H1 (cell line): Measurements from ENCODE around the gene ZBED1. TPM values are rescaled to one million over a fixed set of nuclear protein-coding genes. Genes with fewer than 3 reads are reported as not detected.

Source experiments
- CTCF ChIA-PET: fragments of 300-600 bp; sonication (Branson Sonifier 250); formaldehyde crosslinking; loops from one replicate; lab custom pipeline; 2021; ENCODE audit not compliant: partially characterized antibody; lab: Charles Lee
- POLR2A ChIA-PET: fragments of 300-600 bp; sonication (Branson Sonifier 250); formaldehyde crosslinking; loops from one replicate; lab custom pipeline; 2021; ENCODE audit warnings: inconsistent platforms; ENCODE audit not compliant: partially characterized antibody; lab: Charles Lee
- DNase-seq, 2 experiments: peaks; one replicate each; pipeline versions ENCODE4 v3.0.0 to v3.0.0-alpha.2; 2010 to 2022; ENCODE audit warnings: low spot score in 2 of 2, low read depth in 1 of 2, mixed read lengths in 1 of 2
- FAIRE-seq: peaks from 2 replicates; lab custom pipeline; 2011; peaks lifted over from hg19 to GRCh38; lab: Jason Lieb, UNC
- H2AFZ ChIP-seq: 2 replicates; pipeline ENCODE4 v1.8.1; 2012; ENCODE audit warnings: low read length, inconsistent platforms
- H2AK5ac ChIP-seq: 2 replicates; pipeline ENCODE4 v1.6.1; 2013; ENCODE audit warnings: low read depth, low read length
- H2BK120ac ChIP-seq: replicated peaks from 2 replicates; pipeline ENCODE3; 2013; ENCODE audit warnings: low read depth, low read length, inconsistent platforms
- H2BK12ac ChIP-seq: 2 replicates; pipeline ENCODE4 v1.6.1; 2013; ENCODE audit warnings: low read depth, low read length
- H2BK15ac ChIP-seq: 2 replicates; pipeline ENCODE4 v1.6.1; 2013; ENCODE audit warnings: low read length
- H2BK20ac ChIP-seq: 2 replicates; pipeline ENCODE4 v1.6.1; 2013; ENCODE audit warnings: low read length
- H2BK5ac ChIP-seq: 2 replicates; pipeline ENCODE4 v1.6.1; 2013; ENCODE audit warnings: low read depth, low read length
- H3K14ac ChIP-seq: 2 replicates; pipeline ENCODE4 v1.6.1; 2013; ENCODE audit warnings: inconsistent platforms; ENCODE audit not compliant: insufficient read length
- H3K18ac ChIP-seq: 2 replicates; pipeline ENCODE4 v1.6.1; 2013; ENCODE audit warnings: low read length; ENCODE audit errors: extremely low read depth
- H3K23ac ChIP-seq: 2 replicates; pipeline ENCODE4 v1.6.1; 2013; ENCODE audit warnings: inconsistent platforms; ENCODE audit not compliant: insufficient read length
- H3K23me2 ChIP-seq: 2 replicates; pipeline ENCODE4 v1.6.1; 2013; ENCODE audit warnings: low read depth, low read length
- H3K27ac ChIP-seq: 2 replicates; pipeline ENCODE4 v1.6.1; 2011; ENCODE audit warnings: low read depth, low read length, inconsistent platforms
- H3K27me3 ChIP-seq, 4 experiments: replicated peaks in 1 of 4; 1 replicate in 1 of 4; 2 replicates in 3 of 4; pipeline versions ENCODE4 v1.6.1 to v1.8.1; 2011 to 2013; ENCODE audit warnings: low read length in 3 of 4, mild to moderate bottlenecking in 3 of 4, inconsistent platforms in 2 of 4, mixed read lengths in 2 of 4, moderate library complexity in 1 of 4; ENCODE audit not compliant: control insufficient read depth in 3 of 4, insufficient read depth in 3 of 4; ENCODE audit errors: extremely low read depth in 1 of 4
- H3K36me3 ChIP-seq, 4 experiments: 2 replicates each; pipeline versions ENCODE4 v1.6.1 to v1.8.1; 2011 to 2013; ENCODE audit warnings: mild to moderate bottlenecking in 4 of 4, low read length in 3 of 4, moderate library complexity in 2 of 4, control low read depth in 1 of 4, inconsistent platforms in 1 of 4; ENCODE audit not compliant: insufficient read depth in 4 of 4, control insufficient read depth in 2 of 4
- H3K4ac ChIP-seq: replicated peaks from 2 replicates; pipeline ENCODE3; 2013; ENCODE audit warnings: low read length, low read depth, mixed read lengths, inconsistent platforms; ENCODE audit not compliant: insufficient read length
- H3K4me1 ChIP-seq, 4 experiments: replicated peaks in 1 of 4; 1 replicate in 1 of 4; 2 replicates in 3 of 4; pipeline versions ENCODE4 v1.6.1 to v1.8.1; 2011 to 2013; ENCODE audit warnings: low read length in 3 of 4, inconsistent platforms in 2 of 4, mixed read lengths in 1 of 4; ENCODE audit not compliant: insufficient read depth in 4 of 4, control insufficient read depth in 3 of 4
- H3K4me2 ChIP-seq, 2 experiments: 2 replicates each; pipeline versions ENCODE4 v1.6.1 to v1.8.1; 2011 to 2013; ENCODE audit warnings: low read depth in 2 of 2, low read length in 2 of 2, control low read depth in 1 of 2, inconsistent platforms in 1 of 2, mild to moderate bottlenecking in 1 of 2; ENCODE audit not compliant: insufficient read depth in 1 of 2
- H3K4me3 ChIP-seq, 4 experiments: fragments of 200-600, 300-600 bp in 1 of 4; sonication (generic), shearing (Covaris generic), sonication (Bioruptor Twin) in 1 of 4; 2 replicates each; pipeline versions ENCODE4 v1.5.1 to v1.8.1; 2011 to 2016; ENCODE audit warnings: low read length in 4 of 4, low read depth in 3 of 4, control low read depth in 2 of 4, inconsistent platforms in 2 of 4, mild to moderate bottlenecking in 2 of 4, mixed read lengths in 1 of 4, moderate library complexity in 1 of 4; ENCODE audit not compliant: insufficient read depth in 2 of 4; ENCODE audit errors: extremely low read depth in 1 of 4
- H3K56ac ChIP-seq: replicated peaks from 2 replicates; pipeline ENCODE3; 2013; ENCODE audit warnings: low read depth, mild to moderate bottlenecking, mixed read lengths, low read length, inconsistent platforms; ENCODE audit not compliant: insufficient read length
- H3K79me1 ChIP-seq: 2 replicates; pipeline ENCODE4 v1.6.1; 2013; ENCODE audit warnings: low read depth, low read length, control low read depth
- H3K79me2 ChIP-seq, 2 experiments: 2 replicates each; pipeline versions ENCODE4 v1.6.1 to v1.8.1; 2012 to 2013; ENCODE audit warnings: low read length in 2 of 2, mild to moderate bottlenecking in 2 of 2, inconsistent platforms in 1 of 2; ENCODE audit not compliant: insufficient read depth in 2 of 2, control insufficient read depth in 1 of 2
- H3K9ac ChIP-seq, 4 experiments: replicated peaks in 1 of 4; 1 replicate in 1 of 4; 2 replicates in 3 of 4; pipeline versions ENCODE4 v1.6.1 to v1.8.1; 2011 to 2013; ENCODE audit warnings: low read depth in 3 of 4, low read length in 3 of 4, control low read depth in 2 of 4, mild to moderate bottlenecking in 2 of 4, moderate library complexity in 2 of 4, inconsistent platforms in 1 of 4; ENCODE audit errors: extremely low read depth in 1 of 4
- H3K9me3 ChIP-seq, 2 experiments: 2 replicates each; pipeline versions ENCODE4 v1.6.1 to v1.8.1; 2012 to 2013; ENCODE audit warnings: mild to moderate bottlenecking in 2 of 2, moderate library complexity in 2 of 2, control low read depth in 1 of 2, inconsistent platforms in 1 of 2, low read depth in 1 of 2, low read length in 1 of 2, mixed read lengths in 1 of 2; ENCODE audit not compliant: insufficient read depth in 2 of 2
- H4K20me1 ChIP-seq, 2 experiments: replicated peaks in 1 of 2; 2 replicates each; pipeline versions ENCODE3 to v1.8.1; 2011 to 2013; ENCODE audit warnings: inconsistent platforms in 2 of 2, low read length in 2 of 2, mild to moderate bottlenecking in 1 of 2; ENCODE audit not compliant: insufficient read depth in 2 of 2, control insufficient read depth in 1 of 2
- H4K5ac ChIP-seq: 2 replicates; pipeline ENCODE4 v1.6.1; 2013; ENCODE audit warnings: low read length, low read depth, mixed read lengths, inconsistent platforms; ENCODE audit not compliant: insufficient read length
- H4K8ac ChIP-seq: 2 replicates; pipeline ENCODE4 v1.8.0; 2013; ENCODE audit warnings: mild to moderate bottlenecking, moderate library complexity, low read length, inconsistent platforms; ENCODE audit not compliant: insufficient read depth; ENCODE audit errors: extremely low read depth
- H4K91ac ChIP-seq: replicated peaks from 2 replicates; pipeline ENCODE3; 2013; ENCODE audit warnings: low read length, mixed read lengths, inconsistent platforms; ENCODE audit not compliant: insufficient read length
- CHD1 ChIP-seq: IDR thresholded peaks from 2 replicates; pipeline ENCODE4 v1.6.1; 2012; ENCODE audit warnings: low read depth, low read length, improper control_type of control experiment
- NANOG ChIP-seq: IDR thresholded peaks from 2 replicates; pipeline ENCODE4 v1.6.1; 2011; ENCODE audit warnings: low read length, low read depth, mild to moderate bottlenecking, inconsistent platforms; ENCODE audit not compliant: insufficient read depth, poor library complexity, severe bottlenecking
- SP1 ChIP-seq: IDR thresholded peaks from 2 replicates; pipeline ENCODE4 v1.6.1; 2011; ENCODE audit warnings: low read depth, low read length
- WGBS, 2 experiments: shearing (Covaris generic) in 1 of 2; methylation state at CpG; one replicate each; pipeline versions ENCODE4 v1.1.6 to v1.1.7; 2013 to 2015; ENCODE audit warnings: low lambda C conversion rate in 2 of 2, mixed read lengths in 2 of 2, inconsistent platforms in 1 of 2, low coverage in 1 of 2, missing lambda C conversion rate in 1 of 2; ENCODE audit not compliant: insufficient replicate concordance in 2 of 2, insufficient coverage in 1 of 2, insufficient read length in 1 of 2; ENCODE audit errors: extremely low coverage in 1 of 2, missing lambda C conversion rate in 1 of 2; 5-methylcytosine and 5-hydroxymethylcytosine counted together
- polyA plus RNA-seq, 7 experiments: library from polyadenylated mRNA; depleted of rRNA in 3 of 7; stranded (reverse) in 5 of 7; unstranded in 2 of 7; fragments of >200 nt in 5 of 7; fragments of 200-250 nt in 2 of 7; gene quantifications; 1 replicate in 5 of 7; 2 replicates in 1 of 7; 4 replicates in 1 of 7; pipeline versions ENCODE4 v1.2.1 to v1.2.3, GENCODE V29; 2011 to 2013; ENCODE audit warnings: missing spikeins in 2 of 7, mixed read lengths in 2 of 7
- total RNA-seq: library from RNA; stranded (reverse); fragmentation: NEBNext Ultra II Directional; extraction: Animal tissue kit (Norgen Biotek cat#: 25700); gene quantifications from 2 replicates; pipeline ENCODE4 v1.2.1, GENCODE V29; 2021

Gene ZBED1
- total and polyA plus RNA-seq, 2 of the 8 experiments (the other 6 are each of a cell fraction or from before 2014, with no cell fraction given): 28.5 to 45.8 TPM

DNA sequence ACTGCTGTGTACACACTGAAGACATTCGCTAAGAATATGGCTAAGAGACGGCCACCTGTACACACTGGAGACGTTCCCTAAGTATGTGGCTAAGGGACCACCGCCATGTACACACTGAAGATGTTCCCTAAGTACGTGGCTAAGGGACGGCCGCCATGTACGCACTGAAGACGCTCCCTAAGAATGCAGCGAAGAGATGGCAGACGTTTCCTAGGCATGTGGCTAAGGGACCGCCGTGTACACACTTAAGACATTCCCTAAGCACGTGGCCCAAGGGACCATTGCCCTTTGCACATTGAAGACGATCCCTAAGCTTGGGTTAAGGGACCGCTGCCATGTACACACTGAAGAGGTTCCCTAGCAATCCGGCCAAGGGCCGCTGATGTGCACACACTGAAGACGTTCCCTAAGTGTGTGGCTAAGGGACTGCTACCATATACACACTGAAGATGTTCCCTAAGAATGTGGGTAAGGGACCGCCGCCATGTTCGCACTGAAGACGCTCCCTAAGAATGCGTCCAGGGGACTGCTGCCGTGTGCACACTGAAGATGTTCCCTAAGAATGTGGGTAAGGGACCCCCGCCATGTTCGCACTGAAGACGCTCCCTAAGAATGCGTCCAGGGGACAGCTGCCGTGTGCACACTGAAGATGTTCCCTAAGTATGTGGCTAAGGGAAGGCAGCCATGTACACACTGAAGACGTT lies 36.7 kb downstream of the ZBED1 start:
- H3K23me2 ChIP-seq: no peaks in the 10 kb centered on the region
- peak overlapping the region; percentile 84; the same call in 1 of the 2 replicates for H2AK5ac ChIP-seq
- peak overlapping the region; percentile 73; the same call in 1 of the 2 replicates for H2BK12ac ChIP-seq
- H3K36me3 ChIP-seq: peaks cover 0 to 29% (median 12%) of the 10 kb centered on the region in 4 experiments; a peak in 4 of 8 replicates
- no peak overlapping the region for H2AFZ ChIP-seq
- H3K4ac ChIP-seq: peak overlapping the region; percentile 57
- no peak overlapping the region for H3K27ac ChIP-seq
- H3K14ac ChIP-seq: no peak overlapping the region
- H3K56ac ChIP-seq: no peak overlapping the region
- 0 out of 2 replicates have a peak overlapping the region, but pooled peaks have one; percentile 29 for H2BK20ac ChIP-seq
- no peak overlapping the region for H4K5ac ChIP-seq
- peak overlapping the region; percentile 20; the same call in 1 of the 2 replicates for H2BK15ac ChIP-seq
- DNase-seq (no peak), FAIRE-seq (no peak)
- H3K9ac ChIP-seq: no peak overlapping the region
- H3K4me1 ChIP-seq: peaks cover 0 to 10% (median 2%) of the 10 kb centered on the region in 4 experiments; a peak in 4 of 7 replicates
- H3K9me3 ChIP-seq: peaks cover 41 to 49% of the 10 kb centered on the region in 2 experiments
- H4K8ac ChIP-seq: no peak overlapping the region
- H3K79me1 ChIP-seq: peaks cover 8% of the 10 kb centered on the region
- peak overlapping the region; percentile 35; the same call in 1 of the 2 replicates for H3K18ac ChIP-seq
- no peak overlapping the region for H3K23ac ChIP-seq
- H3K27me3 ChIP-seq: no peaks in the 10 kb centered on the region; a peak in 1 of 7 replicates
- H4K20me1 ChIP-seq: no peaks in the 10 kb centered on the region
- CTCF ChIA-PET: no interaction called here
- peak overlapping the region; percentile 21 for H2BK120ac ChIP-seq
- no peak overlapping the region; a peak in 1 of 8 replicates for H3K4me3 ChIP-seq
- peaks cover 3 to 83% of the 10 kb centered on the region in 2 experiments for H3K79me2 ChIP-seq
- peak overlapping the region; percentile 29; the same call in 1 of the 2 replicates for H2BK5ac ChIP-seq
- POLR2A ChIA-PET: no interaction called here
- no peak overlapping the region; a peak in 1 of 4 replicates for H3K4me2 ChIP-seq
- H4K91ac ChIP-seq: peak overlapping the region; percentile 44
- 87% methylated on average over 31 of the region's 31 CpGs; no CpG with 5 or more reads in 1 of the 2 experiments for WGBS, 2 experiments
- TF ChIP-seq SP1 (no peak), NANOG (no peak), CHD1 (no peak)
